HepG2 (cell line): ENCODE data around the gene FBXO11. TPM values are rescaled to one million over a fixed set of nuclear protein-coding genes. Genes with fewer than 3 reads are reported as not detected.

Experiments used
- BHLHE40 ChIP-seq: IDR thresholded peaks from 2 replicates; pipeline ENCODE4 v1.6.1; 2011; ENCODE audit warnings: low read length, improper control_type of control experiment
- BORCS8-MEF2B ChIP-seq: sonication (generic); formaldehyde crosslinking; IDR thresholded peaks from 2 replicates; pipeline ENCODE4 v1.8.0; 2022; ENCODE audit warnings: mild to moderate bottlenecking, missing genetic modification reagents
- EEA1 ChIP-seq: sonication (generic); formaldehyde crosslinking; IDR thresholded peaks from 2 replicates; pipeline ENCODE4 v1.5.1; 2020; ENCODE audit warnings: mild to moderate bottlenecking, missing genetic modification reagents, borderline replicate concordance
- FOXK1 ChIP-seq: sonication (generic); formaldehyde crosslinking; IDR thresholded peaks from 2 replicates; pipeline ENCODE4 v1.4.0; 2020; ENCODE audit warnings: low read depth, missing genetic modification reagents, borderline replicate concordance
- FOXP1 ChIP-seq, 2 experiments: fragments of 450-650 bp in 1 of 2; IDR thresholded peaks; 2 replicates each; pipeline ENCODE4 v1.6.1; 2017 to 2018; ENCODE audit warnings: antibody characterized with exemption in 1 of 2
- HNRNPUL1 ChIP-seq: fragments of 200-400 bp; formaldehyde crosslinking; IDR thresholded peaks from 2 replicates; pipeline ENCODE4 v1.6.1; 2017; ENCODE audit warnings: low read depth, mild to moderate bottlenecking, low read length, moderate library complexity
- KDM4B ChIP-seq: sonication (generic); formaldehyde crosslinking; IDR thresholded peaks from 2 replicates; pipeline ENCODE4 v1.4.0; 2020; ENCODE audit warnings: missing genetic modification reagents
- RAD21 ChIP-seq: fragments of 450-650 bp; formaldehyde crosslinking; IDR thresholded peaks from 2 replicates; pipeline ENCODE4 v1.5.0; 2020; ENCODE audit warnings: mild to moderate bottlenecking
- RBFOX2 ChIP-seq: fragments of 200-400 bp; formaldehyde crosslinking; IDR thresholded peaks from 2 replicates; pipeline ENCODE4 v1.6.1; 2017; ENCODE audit warnings: low read depth, mild to moderate bottlenecking, low read length
- RFX5 ChIP-seq: IDR thresholded peaks from 2 replicates; pipeline ENCODE4 v1.6.1; 2011; ENCODE audit warnings: low read depth, low read length, improper control_type of control experiment
- RXRB ChIP-seq: IDR thresholded peaks from 2 replicates; pipeline ENCODE4 v1.6.1; 2016; ENCODE audit warnings: borderline replicate concordance, missing genetic modification reagents, missing compliant biosample characterization
- SIN3B ChIP-seq: fragments of 150-350 bp; IDR thresholded peaks from 2 replicates; pipeline ENCODE4 v1.6.1; 2014; ENCODE audit warnings: low read length
- SMYD3 ChIP-seq: sonication (generic); formaldehyde crosslinking; IDR thresholded peaks from 2 replicates; pipeline ENCODE4 v1.8.1; 2023; ENCODE audit warnings: mild to moderate bottlenecking, missing genetic modification reagents
- ZBTB8A ChIP-seq: sonication (generic); formaldehyde crosslinking; IDR thresholded peaks from 2 replicates; pipeline ENCODE4 v1.4.0; 2020; ENCODE audit warnings: mild to moderate bottlenecking, low read depth, missing genetic modification reagents, borderline replicate concordance
- ZNF121 ChIP-seq: sonication (generic); formaldehyde crosslinking; IDR thresholded peaks from 2 replicates; pipeline ENCODE4 v1.5.0; 2020; ENCODE audit warnings: mild to moderate bottlenecking, missing genetic modification reagents
- ZNF460 ChIP-seq: sonication (generic); formaldehyde crosslinking; IDR thresholded peaks from 2 replicates; pipeline ENCODE4 v1.5.1; 2020; ENCODE audit warnings: missing genetic modification reagents, mild to moderate bottlenecking, borderline replicate concordance
- ZNF510 ChIP-seq: sonication (generic); formaldehyde crosslinking; IDR thresholded peaks from 2 replicates; pipeline ENCODE4 v1.4.0; 2020; ENCODE audit warnings: low read depth, mild to moderate bottlenecking, missing genetic modification reagents
- polyA plus RNA-seq, 8 experiments: library from polyadenylated mRNA; depleted of rRNA in 3 of 8; stranded (reverse) in 7 of 8; unstranded in 1 of 8; fragments of >200 nt; fragmentation: Illumina TruSeq in 4 of 8; extraction: Trizol in 4 of 8; gene quantifications; 2 replicates each; pipeline versions ENCODE4 v1.2.1 to v1.2.3, GENCODE V29; 2011 to 2016; ENCODE audit warnings: low read depth in 4 of 8, missing spikeins in 1 of 8, mixed read lengths in 1 of 8; ENCODE audit not compliant: insufficient read depth in 1 of 8
- total RNA-seq, 5 experiments: library from RNA; depleted of rRNA; stranded (reverse); fragments of >200 nt; fragmentation: Illumina TruSeq; extraction: Trizol; gene quantifications; 2 replicates each; pipeline ENCODE4 v1.2.3, GENCODE V29; 2016; ENCODE audit warnings: low read depth in 1 of 5
- TF ChIP-seq, protein P1 (sequence below): sonication (generic); formaldehyde crosslinking; IDR thresholded peaks from 2 replicates; pipeline ENCODE4 v1.5.1; 2020; ENCODE audit warnings: missing genetic modification reagents, mild to moderate bottlenecking, borderline replicate concordance
- TF ChIP-seq, protein P2 (sequence below): sonication (generic); formaldehyde crosslinking; IDR thresholded peaks from 2 replicates; pipeline ENCODE4 v1.5.1; 2020; ENCODE audit warnings: missing genetic modification reagents, mild to moderate bottlenecking, borderline replicate concordance
- TF ChIP-seq, protein P3 (sequence below), 2 experiments: fragments of 450-650 bp in 1 of 2; sonication (generic) in 1 of 2; formaldehyde crosslinking; IDR thresholded peaks; 2 replicates each; pipeline versions ENCODE4 v1.5.0 to v1.8.0; 2020 to 2022; ENCODE audit warnings: mild to moderate bottlenecking in 1 of 2, missing genetic modification reagents in 1 of 2
- TF ChIP-seq, protein P4 (sequence below): sonication (generic); formaldehyde crosslinking; IDR thresholded peaks from 2 replicates; pipeline ENCODE4 v1.5.0; 2020; ENCODE audit warnings: mild to moderate bottlenecking, missing genetic modification reagents
- TF ChIP-seq, protein P5 (sequence below): sonication (generic); formaldehyde crosslinking; IDR thresholded peaks from 2 replicates; pipeline ENCODE4 v1.5.0; 2020; ENCODE audit warnings: mild to moderate bottlenecking, missing genetic modification reagents

The FBXO11 gene
- total and polyA plus RNA-seq, 2 of the 13 experiments (the other 11 are each of a cell fraction or from before 2014, with no cell fraction given), result 27.9 to 47.6 TPM

DNA sequence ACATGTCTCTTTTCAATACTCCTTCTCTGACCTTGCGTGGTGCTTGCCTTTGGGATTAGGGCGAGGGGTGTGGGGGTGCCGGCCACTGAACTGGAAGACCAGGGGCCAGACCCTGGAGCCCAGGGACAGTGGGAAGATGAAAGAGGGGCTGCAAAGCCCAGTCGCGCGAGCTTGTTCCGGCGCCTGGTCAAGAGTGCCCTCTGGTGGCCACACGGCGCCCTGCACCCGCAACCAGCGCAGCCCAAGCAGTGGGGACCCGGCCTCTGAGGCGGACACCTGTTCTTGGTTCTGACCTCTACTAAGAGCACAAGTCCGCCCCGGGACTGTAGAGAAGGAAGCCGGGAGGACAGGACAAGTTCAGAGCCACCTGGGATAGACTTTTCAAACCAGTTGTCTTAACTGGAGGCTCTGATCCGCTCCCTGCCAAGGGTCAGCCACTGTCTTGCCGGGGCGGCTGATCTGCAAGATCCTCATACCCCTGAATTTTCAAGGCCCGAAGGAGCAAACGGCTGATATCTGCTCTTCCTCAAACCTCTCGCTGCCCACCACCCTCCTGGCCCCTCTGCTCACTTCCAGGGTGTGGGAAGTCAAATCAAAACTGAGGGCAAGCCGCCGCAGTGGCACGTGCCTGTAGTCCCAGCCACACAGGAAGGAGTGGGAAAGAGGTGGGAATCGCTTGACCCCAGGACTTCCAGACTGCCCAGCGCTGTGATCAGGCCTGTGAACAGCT, 138.3 kb downstream of the FBXO11 start (continued):
- TF ChIP-seq, protein P1, sequence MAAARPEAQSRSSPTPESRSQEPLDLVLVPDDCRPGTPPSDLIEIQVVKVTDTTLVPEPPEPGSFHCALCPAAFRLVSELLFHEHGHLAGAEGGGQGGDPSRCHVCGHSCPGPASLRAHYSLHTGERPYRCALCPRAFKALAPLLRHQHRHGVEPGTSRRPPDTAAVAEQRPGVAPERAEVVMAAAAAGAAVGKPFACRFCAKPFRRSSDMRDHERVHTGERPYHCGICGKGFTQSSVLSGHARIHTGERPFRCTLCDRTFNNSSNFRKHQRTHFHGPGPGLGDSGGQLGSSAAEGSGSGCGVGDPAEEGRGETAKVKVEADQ (CRISPR knock-in tag), result no peak
- TF ChIP-seq FOXK1 (CRISPR knock-in tag) (peak; percentile 26; the same call in 1 of the 2 replicates), BHLHE40 (peak; percentile 59; the same call in 1 of the 2 replicates), RAD21 (CRISPR knock-in tag) (peak; percentile 98), ZNF121 (CRISPR knock-in tag) (no peak), RFX5 (no peak), SMYD3 (CRISPR knock-in tag) (no peak), ZNF510 (CRISPR knock-in tag) (no peak), HNRNPUL1 (no peak), RXRB (CRISPR knock-in tag) (peak; percentile 56; the same call in 1 of the 2 replicates), ZBTB8A (no peak), EEA1 (CRISPR knock-in tag) (no peak), SIN3B (peak; percentile 59; the same call in 1 of the 2 replicates), ZNF460 (no peak), FOXP1 (IDR thresholded peaks at IDR 0.05) (no peak), FOXP1 (CRISPR knock-in tag; IDR thresholded peaks at IDR 0.05) (no peak), BORCS8-MEF2B (no peak), RBFOX2 (no peak), KDM4B (CRISPR knock-in tag) (0 out of 2 replicates have a peak, but pooled peaks have one; percentile 47)
- TF ChIP-seq, protein P2, sequence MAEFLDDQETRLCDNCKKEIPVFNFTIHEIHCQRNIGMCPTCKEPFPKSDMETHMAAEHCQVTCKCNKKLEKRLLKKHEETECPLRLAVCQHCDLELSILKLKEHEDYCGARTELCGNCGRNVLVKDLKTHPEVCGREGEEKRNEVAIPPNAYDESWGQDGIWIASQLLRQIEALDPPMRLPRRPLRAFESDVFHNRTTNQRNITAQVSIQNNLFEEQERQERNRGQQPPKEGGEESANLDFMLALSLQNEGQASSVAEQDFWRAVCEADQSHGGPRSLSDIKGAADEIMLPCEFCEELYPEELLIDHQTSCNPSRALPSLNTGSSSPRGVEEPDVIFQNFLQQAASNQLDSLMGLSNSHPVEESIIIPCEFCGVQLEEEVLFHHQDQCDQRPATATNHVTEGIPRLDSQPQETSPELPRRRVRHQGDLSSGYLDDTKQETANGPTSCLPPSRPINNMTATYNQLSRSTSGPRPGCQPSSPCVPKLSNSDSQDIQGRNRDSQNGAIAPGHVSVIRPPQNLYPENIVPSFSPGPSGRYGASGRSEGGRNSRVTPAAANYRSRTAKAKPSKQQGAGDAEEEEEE, result peak; percentile 58; the same call in 1 of the 2 replicates
- TF ChIP-seq, protein P3, sequence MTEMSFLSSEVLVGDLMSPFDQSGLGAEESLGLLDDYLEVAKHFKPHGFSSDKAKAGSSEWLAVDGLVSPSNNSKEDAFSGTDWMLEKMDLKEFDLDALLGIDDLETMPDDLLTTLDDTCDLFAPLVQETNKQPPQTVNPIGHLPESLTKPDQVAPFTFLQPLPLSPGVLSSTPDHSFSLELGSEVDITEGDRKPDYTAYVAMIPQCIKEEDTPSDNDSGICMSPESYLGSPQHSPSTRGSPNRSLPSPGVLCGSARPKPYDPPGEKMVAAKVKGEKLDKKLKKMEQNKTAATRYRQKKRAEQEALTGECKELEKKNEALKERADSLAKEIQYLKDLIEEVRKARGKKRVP (CRISPR knock-in tag; IDR thresholded peaks at IDR 0.05), result no peak
- TF ChIP-seq, protein P4, sequence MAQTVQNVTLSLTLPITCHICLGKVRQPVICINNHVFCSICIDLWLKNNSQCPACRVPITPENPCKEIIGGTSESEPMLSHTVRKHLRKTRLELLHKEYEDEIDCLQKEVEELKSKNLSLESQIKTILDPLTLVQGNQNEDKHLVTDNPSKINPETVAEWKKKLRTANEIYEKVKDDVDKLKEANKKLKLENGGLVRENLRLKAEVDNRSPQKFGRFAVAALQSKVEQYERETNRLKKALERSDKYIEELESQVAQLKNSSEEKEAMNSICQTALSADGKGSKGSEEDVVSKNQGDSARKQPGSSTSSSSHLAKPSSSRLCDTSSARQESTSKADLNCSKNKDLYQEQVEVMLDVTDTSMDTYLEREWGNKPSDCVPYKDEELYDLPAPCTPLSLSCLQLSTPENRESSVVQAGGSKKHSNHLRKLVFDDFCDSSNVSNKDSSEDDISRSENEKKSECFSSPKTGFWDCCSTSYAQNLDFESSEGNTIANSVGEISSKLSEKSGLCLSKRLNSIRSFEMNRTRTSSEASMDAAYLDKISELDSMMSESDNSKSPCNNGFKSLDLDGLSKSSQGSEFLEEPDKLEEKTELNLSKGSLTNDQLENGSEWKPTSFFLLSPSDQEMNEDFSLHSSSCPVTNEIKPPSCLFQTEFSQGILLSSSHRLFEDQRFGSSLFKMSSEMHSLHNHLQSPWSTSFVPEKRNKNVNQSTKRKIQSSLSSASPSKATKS (CRISPR knock-in tag), result no peak
- TF ChIP-seq, protein P5, sequence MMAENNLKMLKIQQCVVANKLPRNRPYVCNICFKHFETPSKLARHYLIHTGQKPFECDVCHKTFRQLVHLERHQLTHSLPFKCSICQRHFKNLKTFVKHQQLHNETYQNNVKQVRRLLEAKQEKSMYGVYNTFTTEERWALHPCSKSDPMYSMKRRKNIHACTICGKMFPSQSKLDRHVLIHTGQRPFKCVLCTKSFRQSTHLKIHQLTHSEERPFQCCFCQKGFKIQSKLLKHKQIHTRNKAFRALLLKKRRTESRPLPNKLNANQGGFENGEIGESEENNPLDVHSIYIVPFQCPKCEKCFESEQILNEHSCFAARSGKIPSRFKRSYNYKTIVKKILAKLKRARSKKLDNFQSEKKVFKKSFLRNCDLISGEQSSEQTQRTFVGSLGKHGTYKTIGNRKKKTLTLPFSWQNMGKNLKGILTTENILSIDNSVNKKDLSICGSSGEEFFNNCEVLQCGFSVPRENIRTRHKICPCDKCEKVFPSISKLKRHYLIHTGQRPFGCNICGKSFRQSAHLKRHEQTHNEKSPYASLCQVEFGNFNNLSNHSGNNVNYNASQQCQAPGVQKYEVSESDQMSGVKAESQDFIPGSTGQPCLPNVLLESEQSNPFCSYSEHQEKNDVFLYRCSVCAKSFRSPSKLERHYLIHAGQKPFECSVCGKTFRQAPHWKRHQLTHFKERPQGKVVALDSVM, result peak; percentile 55
